ENCODE results near the gene RIT2.

The RIT2 gene

DNA sequence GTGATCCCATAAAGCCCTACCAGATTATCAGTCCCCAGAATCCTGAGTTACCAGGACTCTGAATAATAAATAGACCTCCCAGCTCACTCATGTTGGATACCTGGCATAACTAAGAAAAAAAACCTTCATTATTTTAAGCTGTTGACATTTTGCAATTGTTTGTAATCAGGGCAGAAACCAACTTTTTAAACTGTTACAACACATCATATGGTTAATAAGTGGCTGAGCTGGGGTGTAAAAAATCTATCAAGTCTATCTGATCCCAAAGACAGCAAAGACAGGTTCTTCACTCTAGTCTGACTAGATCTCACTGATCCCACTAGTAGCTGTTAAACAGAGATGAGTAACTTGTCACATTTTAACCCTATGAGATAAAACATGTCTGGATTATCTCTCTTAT is 370.3 kb downstream of the RIT2 start:
- TF ChIP-seq ZNF202 (tag by site-specific recombination; IDR thresholded peaks at IDR 0.05; ENCODE audit: borderline replicate concordance): no peak
- no peak for TF ChIP-seq ZNF843 (tag by site-specific recombination; IDR thresholded peaks at IDR 0.05)
- TF ChIP-seq ZNF791 (tag by site-specific recombination; IDR thresholded peaks at IDR 0.05): no peak
- TF ChIP-seq, protein P1, sequence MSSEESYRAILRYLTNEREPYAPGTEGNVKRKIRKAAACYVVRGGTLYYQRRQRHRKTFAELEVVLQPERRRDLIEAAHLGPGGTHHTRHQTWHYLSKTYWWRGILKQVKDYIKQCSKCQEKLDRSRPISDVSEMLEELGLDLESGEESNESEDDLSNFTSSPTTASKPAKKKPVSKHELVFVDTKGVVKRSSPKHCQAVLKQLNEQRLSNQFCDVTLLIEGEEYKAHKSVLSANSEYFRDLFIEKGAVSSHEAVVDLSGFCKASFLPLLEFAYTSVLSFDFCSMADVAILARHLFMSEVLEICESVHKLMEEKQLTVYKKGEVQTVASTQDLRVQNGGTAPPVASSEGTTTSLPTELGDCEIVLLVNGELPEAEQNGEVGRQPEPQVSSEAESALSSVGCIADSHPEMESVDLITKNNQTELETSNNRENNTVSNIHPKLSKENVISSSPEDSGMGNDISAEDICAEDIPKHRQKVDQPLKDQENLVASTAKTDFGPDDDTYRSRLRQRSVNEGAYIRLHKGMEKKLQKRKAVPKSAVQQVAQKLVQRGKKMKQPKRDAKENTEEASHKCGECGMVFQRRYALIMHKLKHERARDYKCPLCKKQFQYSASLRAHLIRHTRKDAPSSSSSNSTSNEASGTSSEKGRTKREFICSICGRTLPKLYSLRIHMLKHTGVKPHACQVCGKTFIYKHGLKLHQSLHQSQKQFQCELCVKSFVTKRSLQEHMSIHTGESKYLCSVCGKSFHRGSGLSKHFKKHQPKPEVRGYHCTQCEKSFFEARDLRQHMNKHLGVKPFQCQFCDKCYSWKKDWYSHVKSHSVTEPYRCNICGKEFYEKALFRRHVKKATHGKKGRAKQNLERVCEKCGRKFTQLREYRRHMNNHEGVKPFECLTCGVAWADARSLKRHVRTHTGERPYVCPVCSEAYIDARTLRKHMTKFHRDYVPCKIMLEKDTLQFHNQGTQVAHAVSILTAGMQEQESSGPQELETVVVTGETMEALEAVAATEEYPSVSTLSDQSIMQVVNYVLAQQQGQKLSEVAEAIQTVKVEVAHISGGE (tag by site-specific recombination; conservative IDR thresholded peaks at IDR 0.05; ENCODE audit: low read depth): no peak
- TF ChIP-seq ZNF488 (tag by site-specific recombination; IDR thresholded peaks at IDR 0.05): no peak
- TF ChIP-seq ZNF664 (tag by site-specific recombination; IDR thresholded peaks at IDR 0.05): no peak
- no peak for TF ChIP-seq ZNF169 (tag by site-specific recombination; IDR thresholded peaks at IDR 0.05)
- TF ChIP-seq SALL2 (tag by site-specific recombination; IDR thresholded peaks at IDR 0.05; ENCODE audit: borderline replicate concordance): no peak
- TF ChIP-seq ZFHX2 (tag by site-specific recombination; conservative IDR thresholded peaks at IDR 0.05): no peak
- no peak for TF ChIP-seq ZNF785 (tag by site-specific recombination; IDR thresholded peaks at IDR 0.05)
- TF ChIP-seq SCRT1 (tag by site-specific recombination; IDR thresholded peaks at IDR 0.05; ENCODE audit: borderline replicate concordance): no peak
- TF ChIP-seq ZNF132 (tag by site-specific recombination; IDR thresholded peaks at IDR 0.05; ENCODE audit: borderline replicate concordance): no peak
- TF ChIP-seq KLF17 (tag by site-specific recombination; IDR thresholded peaks at IDR 0.05): no peak
- no peak for TF ChIP-seq IKZF3 (tag by site-specific recombination; IDR thresholded peaks at IDR 0.05)
- TF ChIP-seq ZNF48 (tag by site-specific recombination; IDR thresholded peaks at IDR 0.05): no peak
- no peak for TF ChIP-seq ZNF521 (tag by site-specific recombination; IDR thresholded peaks at IDR 0.05)
- no peaks in the 10 kb centered on the region for H3K36me3 ChIP-seq (ENCODE audit: control insufficient read depth in 2 of 2, insufficient read depth in 1 of 2, low read length in 2 of 2)
- no peaks in the 10 kb centered on the region for H3K9me3 ChIP-seq (ENCODE audit: control insufficient read depth, insufficient read depth, low read depth, low read length)
- ChIA-PET POLR2A (no interaction called here), CTCF (interaction anchor here (0.5 to 1.2 kb wide), 3 partner anchors 16 to 526 kb away, joined by 3 to 4 read pairs (median 4); no protein-coding TSS in a partner anchor)
- no peak overlapping the region for H3K4me3 ChIP-seq (ENCODE audit: low read depth, low read length)
- no peak overlapping the region for H3K27ac ChIP-seq (ENCODE audit: extremely low read depth, low read depth, low read length)
- peaks cover 7% of the 10 kb centered on the region; the same call in 1 of the 2 replicates for H3K4me1 ChIP-seq (ENCODE audit: control insufficient read depth, insufficient read depth, low read length)

DNA sequence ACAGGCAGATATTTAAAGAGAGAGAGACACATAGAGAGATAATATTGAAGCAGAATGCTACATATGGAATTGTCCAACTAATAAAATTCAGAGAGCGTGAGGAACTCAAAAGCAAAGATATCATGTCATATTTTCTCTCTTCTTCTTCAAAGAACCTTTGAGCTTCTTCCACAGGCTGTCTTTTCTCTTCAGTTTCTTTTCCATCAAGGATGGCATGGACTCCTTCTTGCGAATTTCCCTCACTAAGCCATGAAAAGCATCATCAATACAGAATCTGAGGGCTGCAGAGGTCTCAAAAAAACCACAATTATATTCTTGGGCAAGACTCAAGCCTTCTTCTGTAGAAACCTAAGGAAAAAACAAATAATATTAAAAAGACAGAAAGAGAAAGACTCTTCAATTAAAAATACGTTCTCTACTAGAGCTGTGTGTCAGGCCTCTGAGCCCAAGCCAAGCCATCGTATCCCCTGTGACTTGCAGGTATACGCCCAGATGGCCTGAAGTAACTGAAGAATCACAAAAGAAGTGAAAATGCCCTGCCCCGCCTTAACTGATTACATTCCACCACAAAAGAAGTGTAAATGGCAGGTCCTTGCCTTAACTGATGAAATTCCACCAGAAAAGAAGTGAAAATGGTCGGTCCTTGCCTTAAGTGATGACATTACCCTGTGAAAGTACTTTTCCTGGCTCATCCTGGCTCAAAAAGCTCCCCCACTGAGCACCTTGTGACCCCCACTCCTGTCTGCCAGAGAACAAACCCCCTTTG is 371.9 kb downstream of the RIT2 start:
- TF ChIP-seq ZNF140 (tag by site-specific recombination; IDR thresholded peaks at IDR 0.05) (no peak), ZNF324 (tag by site-specific recombination; IDR thresholded peaks at IDR 0.05) (no peak), ZNF776 (tag by site-specific recombination; IDR thresholded peaks at IDR 0.05; ENCODE audit: borderline replicate concordance) (no peak), ZBTB10 (tag by site-specific recombination; IDR thresholded peaks at IDR 0.05) (no peak)
- H3K27ac ChIP-seq (ENCODE audit: extremely low read depth, low read depth, low read length): no peak overlapping the region

More for the DNA sequence above, 371.9 kb downstream of the RIT2 start:
- no peak overlapping the region for H3K4me3 ChIP-seq (ENCODE audit: low read depth, low read length)
- ChIA-PET CTCF (interaction anchor here (0.6 to 1.6 kb wide), 4 partner anchors 56 to 547 kb away, joined by 3 to 6 read pairs (median 4); no protein-coding TSS in a partner anchor), POLR2A (no interaction called here)
- no peaks in the 10 kb centered on the region for H3K36me3 ChIP-seq (ENCODE audit: control insufficient read depth in 2 of 2, insufficient read depth in 1 of 2, low read length in 2 of 2)
- H3K4me1 ChIP-seq (ENCODE audit: control insufficient read depth, insufficient read depth, low read length): peaks cover 7% of the 10 kb centered on the region; the same call in 1 of the 2 replicates
- no peaks in the 10 kb centered on the region for H3K9me3 ChIP-seq (ENCODE audit: control insufficient read depth, insufficient read depth, low read depth, low read length)
